ENCODE data around the gene WDR87.

Gene WDR87

GRCh38 chr19:37845932-37846331, 60.5 kb downstream of the WDR87 start:
- H3K27ac ChIP-seq, result no peak overlapping the region
- POLR2A ChIA-PET (ENCODE audit: low non-redundant PET), result interaction anchor here (0.6 kb wide), 1 partner anchor 53 kb away, joined by 3 read pairs; no protein-coding TSS in a partner anchor
- CTCF ChIA-PET, result no interaction called here
- no peak for DNase-seq (ENCODE audit: low spot score)
- no peak for TF ChIP-seq CTCF (conservative IDR thresholded peaks at IDR 0.05; ENCODE audit: low read depth)
